Measurements from ENCODE around the gene GPC2. TPM values are rescaled to one million over a fixed set of nuclear protein-coding genes. Genes with fewer than 3 reads are reported as not detected.
"Not testable (repeated sequence)": the region's sequence is repeated elsewhere in the genome, so short reads cannot be mapped to it uniquely, and the experiment has no call there.

The GPC2 gene
- polyA plus RNA-seq (0.55 to 0.81 TPM (median 0.61 TPM) in 3 replicates), polyA minus RNA-seq (1.0 to 1.5 TPM in 2 of 3 replicates, not detected in the other)
- polyA plus RNA-seq (2011; ENCODE audit: low read depth) = 0.14 TPM
- 0.07 and 0.14 TPM in 2 replicates for polyA plus RNA-seq (2011; cell fraction: cytosol; rRNA removed)
- 4.2 and 5.5 TPM in 2 replicates for polyA plus RNA-seq (2011; cell fraction: nucleus; rRNA removed)
- 0.48 and 0.71 TPM in 2 replicates for polyA plus RNA-seq (2012; ENCODE audit: low replicate concordance)
- polyA minus RNA-seq (2011; cell fraction: cytosol; rRNA and poly(A)+ RNA removed) = not detected
- 1.3 and 2.0 TPM in 2 replicates for polyA minus RNA-seq (2011; cell fraction: nucleus; rRNA and poly(A)+ RNA removed)

- no peak for TF ChIP-seq EZH2 (IDR thresholded peaks at IDR 0.05; ENCODE audit: low read length)
- no peak for TF ChIP-seq CTCF (optimal IDR thresholded peaks at IDR 0.05 in 1 of 3, IDR thresholded peaks at IDR 0.05 in 1 of 3, conservative IDR thresholded peaks at IDR 0.05 in 1 of 3; ENCODE audit: extremely low read depth in 1 of 3, insufficient read depth in 2 of 3, low read length in 3 of 3)
- no peaks in the 10 kb centered on the region for H4K20me1 ChIP-seq (ENCODE audit: control insufficient read depth, extremely low read depth, insufficient read depth, low read length)
- no peaks in the 10 kb centered on the region for H3K36me3 ChIP-seq (ENCODE audit: control insufficient read depth in 2 of 2, extremely low read depth in 1 of 2, insufficient read depth in 2 of 2, low read length in 2 of 2)
- H3K4me2 ChIP-seq (ENCODE audit: control insufficient read depth, extremely low read depth, insufficient read depth, low read depth, low read length) = peak within 1 kb of the TSS; percentile 91
- no peaks in the 10 kb centered on the region for H3K9me1 ChIP-seq (ENCODE audit: control insufficient read depth, extremely low read depth, insufficient read depth, low read length)
- peak; percentile 39 for FAIRE-seq
- H3K4me1 ChIP-seq (ENCODE audit: control insufficient read depth, extremely low read depth, insufficient read depth, low read length) = no peaks in the 10 kb centered on the region
- peak; percentile 83 for DNase-seq (ENCODE audit: low read depth, low spot score)
- H3K79me2 ChIP-seq (ENCODE audit: control insufficient read depth, insufficient read depth, low read length) = no peaks in the 10 kb centered on the region
- H3K27me3 ChIP-seq (ENCODE audit: control insufficient read depth, extremely low read depth, insufficient read depth, low read length) = peaks cover 3% of the 10 kb centered on the region
- dilution Hi-C loops (cut with MboI; ENCODE audit: extremely low pct_ligation_motif_present, low sequenced_read_pairs) = no loop called here
- peak within 1 kb of the TSS; percentile 60 for H3K9ac ChIP-seq (ENCODE audit: control insufficient read depth, extremely low read depth, insufficient read depth, low read length)
- peak within 1 kb of the TSS; percentile 48 to 79 (median 67) for H3K4me3 ChIP-seq (ENCODE audit: control insufficient read depth in 2 of 3, extremely low read depth in 1 of 3, insufficient read depth in 2 of 3, low read depth in 1 of 3, low read length in 3 of 3)
- H3K27ac ChIP-seq (ENCODE audit: control insufficient read depth, insufficient read depth, low read length) = no peak within 1 kb of the TSS
- H2AFZ ChIP-seq (ENCODE audit: control insufficient read depth, low read length) = peak within 1 kb of the TSS; percentile 95
- H3K9me3 ChIP-seq (ENCODE audit: control insufficient read depth, low read depth, low read length) = peaks cover 1% of the 10 kb centered on the region
These were observed at the start of gene GPC2, which contains the start of gene STAG3 for GRCh38 chr7:100177045-100178001. Gene GPC2 (minus strand): TSS chr7:100177381. CDS start chr7:100177199, 182 bp downstream. Gene STAG3 (plus strand): TSS chr7:100177918. CDS start chr7:100180557, 2,639 bp downstream.

GRCh38 chr7:100224891-100225290 lies 47.7 kb upstream of the GPC2 start:
- FAIRE-seq; dilution Hi-C loops (cut with MboI; ENCODE audit: extremely low pct_ligation_motif_present, low sequenced_read_pairs); H3K4me3 ChIP-seq (ENCODE audit: control insufficient read depth in 2 of 3, extremely low read depth in 1 of 3, insufficient read depth in 2 of 3, low read depth in 1 of 3, low read length in 3 of 3); H3K9me3 ChIP-seq (ENCODE audit: control insufficient read depth, low read depth, low read length); H3K27ac ChIP-seq (ENCODE audit: control insufficient read depth, insufficient read depth, low read length); H4K20me1 ChIP-seq (ENCODE audit: control insufficient read depth, extremely low read depth, insufficient read depth, low read length); H2AFZ ChIP-seq (ENCODE audit: control insufficient read depth, low read length); H3K27me3 ChIP-seq (ENCODE audit: control insufficient read depth, extremely low read depth, insufficient read depth, low read length); H3K9me1 ChIP-seq (ENCODE audit: control insufficient read depth, extremely low read depth, insufficient read depth, low read length); H3K79me2 ChIP-seq (ENCODE audit: control insufficient read depth, insufficient read depth, low read length); H3K36me3 ChIP-seq (ENCODE audit: control insufficient read depth in 2 of 2, extremely low read depth in 1 of 2, insufficient read depth in 2 of 2, low read length in 2 of 2); H3K4me2 ChIP-seq (ENCODE audit: control insufficient read depth, extremely low read depth, insufficient read depth, low read depth, low read length); DNase-seq (ENCODE audit: low read depth, low spot score); H3K9ac ChIP-seq (ENCODE audit: control insufficient read depth, extremely low read depth, insufficient read depth, low read length); H3K4me1 ChIP-seq (ENCODE audit: control insufficient read depth, extremely low read depth, insufficient read depth, low read length): not testable (repeated sequence)

GRCh38 chr7:100223376-100223927 lies 46.3 kb upstream of the GPC2 start:
- H3K4me3 ChIP-seq (ENCODE audit: control insufficient read depth in 2 of 3, extremely low read depth in 1 of 3, insufficient read depth in 2 of 3, low read depth in 1 of 3, low read length in 3 of 3); dilution Hi-C loops (cut with MboI; ENCODE audit: extremely low pct_ligation_motif_present, low sequenced_read_pairs); H3K9me1 ChIP-seq (ENCODE audit: control insufficient read depth, extremely low read depth, insufficient read depth, low read length); H3K4me2 ChIP-seq (ENCODE audit: control insufficient read depth, extremely low read depth, insufficient read depth, low read depth, low read length); H3K27me3 ChIP-seq (ENCODE audit: control insufficient read depth, extremely low read depth, insufficient read depth, low read length); H3K36me3 ChIP-seq (ENCODE audit: control insufficient read depth in 2 of 2, extremely low read depth in 1 of 2, insufficient read depth in 2 of 2, low read length in 2 of 2); H4K20me1 ChIP-seq (ENCODE audit: control insufficient read depth, extremely low read depth, insufficient read depth, low read length); H3K9me3 ChIP-seq (ENCODE audit: control insufficient read depth, low read depth, low read length); H3K27ac ChIP-seq (ENCODE audit: control insufficient read depth, insufficient read depth, low read length); H3K79me2 ChIP-seq (ENCODE audit: control insufficient read depth, insufficient read depth, low read length); DNase-seq (ENCODE audit: low read depth, low spot score); H2AFZ ChIP-seq (ENCODE audit: control insufficient read depth, low read length); H3K4me1 ChIP-seq (ENCODE audit: control insufficient read depth, extremely low read depth, insufficient read depth, low read length); FAIRE-seq; H3K9ac ChIP-seq (ENCODE audit: control insufficient read depth, extremely low read depth, insufficient read depth, low read length): not testable (repeated sequence)
